HG02588 (cell line): ENCODE results near the gene HMG20A.

Source experiments
- ATAC-seq: cut with Tn5 transposase; IDR thresholded peaks from one replicate; pipeline ENCODE4 v1.9.1; 2021; ENCODE audit warnings: mild to moderate bottlenecking, moderate library complexity; ENCODE audit not compliant: unreplicated experiment

The HMG20A gene

GRCh38 chr15:77420610-77421369 is at the start of gene HMG20A:
TSS of gene HMG20A (plus strand) at chr15:77420888. CDS start at chr15:77458408, 37,520 bp downstream.
- peak; percentile 28 for ATAC-seq

DNA sequence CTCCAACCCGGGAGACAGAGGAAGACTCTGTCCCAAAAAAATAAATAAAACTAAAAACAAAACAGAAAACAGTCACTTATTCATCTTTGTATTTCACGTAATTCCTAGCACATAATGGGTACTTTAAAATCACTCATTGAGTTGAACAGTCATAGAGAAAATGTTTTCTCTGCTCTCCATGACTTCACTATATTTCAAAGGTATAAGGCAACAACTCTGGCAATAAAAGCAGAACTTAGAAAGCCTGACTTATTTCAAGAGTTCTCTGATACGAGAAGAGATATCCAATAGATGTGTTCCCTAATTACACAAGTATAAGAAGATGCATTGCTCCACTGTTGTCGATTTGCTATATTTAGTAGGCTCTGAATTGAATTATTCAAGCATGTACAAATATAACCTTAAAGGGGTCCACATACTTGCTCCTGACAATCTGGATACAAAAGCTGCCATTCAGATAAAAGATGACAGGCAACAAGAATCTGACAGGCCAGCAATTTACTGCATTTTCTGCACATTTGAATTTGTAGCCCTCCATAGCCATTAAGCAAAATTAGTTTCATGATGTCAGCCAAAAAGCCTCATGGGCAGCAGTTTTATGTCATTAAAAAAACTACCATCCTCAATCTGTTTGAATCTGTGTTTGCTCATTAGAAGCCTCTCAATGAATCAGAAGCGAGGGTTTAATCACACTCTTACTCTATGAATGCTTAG is 48.7 kb upstream of the HMG20A start:
- ATAC-seq = no peak

DNA sequence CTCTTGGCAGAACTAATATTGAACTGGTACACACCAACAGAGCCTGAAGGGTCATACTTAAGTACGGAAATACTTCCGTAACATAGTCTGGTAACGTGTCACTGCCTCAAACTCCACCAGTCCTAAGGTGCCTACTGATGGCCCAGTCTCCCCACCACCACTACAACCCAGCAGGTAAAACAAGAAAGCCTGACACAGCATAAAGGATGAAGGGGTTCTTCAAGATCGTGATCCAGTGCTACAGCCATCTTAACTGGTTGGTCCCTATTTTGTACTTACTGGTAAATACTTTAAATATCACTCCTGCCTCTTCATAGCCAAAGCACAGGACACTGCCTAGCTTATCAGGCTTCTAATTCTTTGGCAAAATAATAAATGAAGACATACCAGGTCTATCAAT is 47.2 kb upstream of the HMG20A start:
- ATAC-seq = no peak

DNA sequence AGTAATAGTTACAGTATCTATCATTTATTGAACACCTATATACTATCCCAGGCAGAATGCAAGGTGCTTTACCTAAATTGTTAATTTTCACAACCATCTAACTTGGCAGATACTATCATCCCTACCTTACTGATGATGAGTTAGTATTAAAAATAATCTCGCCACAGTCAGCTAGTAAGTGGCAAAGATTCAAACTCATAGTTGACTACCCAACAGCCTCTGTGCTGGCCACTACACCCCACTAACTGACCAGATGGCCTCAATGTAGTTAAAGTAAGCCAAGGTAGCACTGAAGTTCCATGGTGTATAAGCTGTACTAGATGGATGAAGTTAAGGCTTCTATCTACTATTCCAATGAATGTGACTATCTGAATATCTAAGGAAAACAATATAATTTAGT is 45.6 kb upstream of the HMG20A start:
- no peak for ATAC-seq

DNA sequence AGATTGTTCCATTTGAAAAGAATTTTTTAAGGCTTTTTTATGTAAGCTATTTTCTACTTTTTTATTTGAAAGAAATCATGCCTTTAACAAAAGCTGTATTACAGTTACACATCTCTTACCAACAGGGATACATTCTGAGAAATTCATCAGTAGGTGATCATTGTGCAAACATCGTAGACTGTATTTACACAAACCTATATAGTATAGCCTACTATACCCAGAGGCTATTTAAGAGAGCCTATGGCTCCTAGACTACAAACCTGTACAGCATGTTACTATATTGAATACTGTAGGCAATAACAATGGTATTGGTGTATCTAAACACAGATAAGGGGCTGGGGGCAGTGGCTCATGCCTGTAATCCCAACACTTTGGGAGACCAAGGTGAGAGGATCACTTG is 43.9 kb upstream of the HMG20A start:
- no peak for ATAC-seq

- ATAC-seq = no peak
Observed at GRCh38 chr15:77380033-77380432, 40.7 kb upstream of the HMG20A start.

- ATAC-seq = no peak
Observed at GRCh38 chr15:77384086-77384485, 36.6 kb upstream of the HMG20A start.

GRCh38 chr15:77384589-77385359 is 35.9 kb upstream of the HMG20A start:
- no peak for ATAC-seq

- no peak for ATAC-seq
Observed at GRCh38 chr15:77386626-77387025, 34.1 kb upstream of the HMG20A start.

- no peak for ATAC-seq
Observed at GRCh38 chr15:77387365-77388105, 33.2 kb upstream of the HMG20A start.

DNA sequence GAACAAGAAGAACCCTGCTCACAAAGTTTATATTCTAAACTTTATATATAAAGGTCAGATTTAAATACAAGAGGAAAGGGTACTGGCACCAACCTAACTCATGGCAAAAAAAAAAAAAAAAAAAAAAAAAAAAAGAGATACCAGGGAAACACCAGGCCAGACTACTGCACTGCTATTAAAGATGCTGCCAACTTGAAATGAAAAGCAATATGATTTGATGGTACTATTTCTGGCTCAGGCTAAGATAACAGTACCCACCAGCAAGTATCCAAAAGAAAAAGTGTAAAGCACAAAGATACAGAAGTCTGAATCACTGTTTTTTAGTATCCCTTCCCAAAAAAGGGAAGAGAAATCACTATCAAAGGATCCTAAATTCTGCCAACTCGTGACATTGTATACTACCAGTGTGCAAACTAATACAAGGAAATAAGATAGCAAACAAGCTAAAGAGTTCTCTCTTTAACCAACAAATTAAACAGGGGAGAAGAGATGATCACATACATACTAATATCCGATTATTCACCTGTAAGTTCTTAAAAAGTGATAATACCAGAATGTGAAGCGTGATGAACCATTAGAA is 29.2 kb upstream of the HMG20A start:
- no peak for ATAC-seq

DNA sequence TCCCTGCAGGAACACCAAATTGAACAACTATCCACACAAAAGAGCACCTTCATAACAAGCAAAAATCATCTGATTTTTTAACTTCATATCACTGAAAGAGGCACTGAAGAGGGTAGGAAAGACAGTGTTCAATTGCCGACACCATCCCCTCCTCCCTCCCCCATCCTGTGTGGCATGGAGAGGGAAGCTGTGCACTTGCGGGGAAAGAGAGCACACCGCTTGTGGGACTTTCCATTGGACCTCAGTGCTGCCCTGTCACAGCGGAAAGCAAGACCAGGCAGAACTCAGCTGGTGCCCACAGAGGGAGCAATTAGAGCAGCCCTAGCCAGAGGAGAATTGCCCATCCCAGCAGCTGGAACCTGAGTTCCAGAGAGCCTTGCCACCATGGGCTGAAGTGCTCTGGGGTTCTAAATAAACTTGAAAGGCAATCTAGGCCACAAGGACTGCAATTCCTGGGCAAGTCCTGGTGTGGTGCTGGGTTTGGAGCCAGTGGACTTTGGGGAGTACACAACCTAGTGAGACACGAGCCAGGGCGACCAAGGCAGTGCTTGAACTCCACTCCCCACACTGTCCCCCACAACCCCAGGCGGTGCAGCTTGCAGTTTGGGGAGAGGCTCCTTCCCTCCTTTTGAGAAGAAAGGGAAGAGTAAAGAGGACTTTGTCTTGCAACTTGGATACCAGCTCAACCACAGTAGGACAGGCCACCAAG is 27.8 kb upstream of the HMG20A start:
- no peak for ATAC-seq

GRCh38 chr15:77393471-77393840 is 27.2 kb upstream of the HMG20A start:
- no peak for ATAC-seq

DNA sequence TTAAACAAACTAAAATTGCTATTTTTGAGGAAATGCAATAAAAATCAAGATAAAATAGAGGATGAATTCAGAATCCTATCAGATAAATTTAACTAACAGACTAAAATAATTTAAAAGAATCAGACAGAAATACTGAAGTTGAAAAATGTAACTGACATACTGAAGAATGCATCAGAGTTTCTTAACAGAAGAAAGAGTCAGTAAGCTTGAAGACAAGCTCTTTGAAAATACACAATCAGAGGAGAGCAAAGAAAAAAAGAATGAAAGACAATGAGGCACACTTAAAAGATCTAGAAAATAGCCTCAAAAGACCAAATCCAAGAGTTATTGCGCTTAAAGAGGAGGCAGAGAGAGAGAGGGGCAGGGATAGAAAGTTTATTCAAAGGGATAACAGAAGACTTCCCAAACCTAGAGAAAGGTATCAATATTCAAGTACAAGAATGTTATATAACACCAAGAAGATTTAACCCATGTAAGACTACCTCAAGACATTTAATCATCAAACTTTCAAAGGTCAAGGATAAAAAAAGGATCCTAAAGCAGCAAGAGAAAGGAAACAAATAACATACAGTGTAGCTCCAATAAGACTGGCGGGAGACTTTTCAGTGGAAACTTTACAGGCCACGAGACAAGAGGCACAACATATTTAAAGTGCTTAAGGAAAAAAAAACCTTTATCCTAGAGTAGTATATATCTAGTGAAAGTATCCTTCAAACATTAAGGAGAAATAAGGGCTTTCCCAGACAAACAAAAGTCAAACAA is 25.5 kb upstream of the HMG20A start:
- no peak for ATAC-seq

DNA sequence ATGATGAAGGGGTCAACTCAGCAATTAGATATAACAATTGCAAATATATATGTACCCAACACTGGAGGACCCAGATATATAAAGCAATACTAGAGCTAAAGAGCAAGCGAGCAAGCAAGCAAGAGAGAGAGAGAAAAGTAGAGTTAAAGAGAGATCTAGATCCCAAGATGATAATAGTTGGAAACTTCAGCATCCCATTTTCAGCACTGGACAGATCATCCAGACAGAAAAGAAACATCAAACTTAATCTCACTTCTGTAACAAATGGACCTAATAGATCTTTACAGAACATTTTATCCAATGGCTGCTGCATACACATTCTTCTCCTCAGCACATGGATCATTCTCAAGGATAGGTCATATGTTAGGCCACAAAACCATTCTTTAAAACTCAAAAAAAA is 24.0 kb upstream of the HMG20A start:
- no peak for ATAC-seq

DNA sequence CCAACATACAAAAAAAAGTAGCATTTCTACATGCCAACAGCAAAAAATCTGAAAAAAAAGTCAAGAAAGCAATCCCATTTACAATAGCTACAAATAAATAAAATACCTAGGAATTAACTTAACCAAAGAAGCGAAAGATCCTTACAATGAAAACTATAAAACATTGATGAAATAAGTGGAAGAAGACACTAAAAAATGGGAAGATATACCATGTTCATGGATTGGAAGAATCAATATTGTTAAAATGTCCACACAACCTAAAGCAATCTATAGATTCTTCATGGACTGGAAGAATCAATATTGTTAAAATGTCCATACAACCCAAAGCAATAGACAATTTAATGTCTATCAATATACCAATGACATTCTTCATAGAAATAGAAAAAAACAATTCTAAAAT is 21.8 kb upstream of the HMG20A start:
- ATAC-seq = no peak

- no peak for ATAC-seq
Observed at GRCh38 chr15:77400258-77400657, 20.4 kb upstream of the HMG20A start.

GRCh38 chr15:77402740-77403379 is 17.8 kb upstream of the HMG20A start:
- ATAC-seq = no peak
